ENCODE data around the gene TGFBR2. TPM values are rescaled to one million over a fixed set of nuclear protein-coding genes. Genes with fewer than 3 reads are reported as not detected.

Gene TGFBR2
- total and polyA plus RNA-seq, 4 donors, result 13.9 to 61.2 (median 33.7) TPM

GRCh38 chr3:30586806-30587486 is 19.5 kb upstream of the TGFBR2 start:
- TF ChIP-seq GABPA (IDR thresholded peaks at IDR 0.05 in 1 of 2, conservative IDR thresholded peaks at IDR 0.05 in 1 of 2) (no peak), RXRA (IDR thresholded peaks at IDR 0.05) (no peak), FOXA2 (IDR thresholded peaks at IDR 0.05) (no peak), RAD21 (IDR thresholded peaks at IDR 0.05) (no peak), TAF1 (conservative IDR thresholded peaks at IDR 0.05) (no peak)
- no peaks in the 10 kb centered on the region for H3K36me3 ChIP-seq (ENCODE audit: control insufficient read depth in 4 of 4, insufficient read depth in 3 of 4, low read depth in 1 of 4, low read length in 3 of 4)
- H3K9me3 ChIP-seq (ENCODE audit: control insufficient read depth in 4 of 4, low read length in 3 of 4), result no peaks in the 10 kb centered on the region
- H3K27me3 ChIP-seq (ENCODE audit: control insufficient read depth in 4 of 4, insufficient read depth in 4 of 4, low read length in 3 of 4), result no peaks in the 10 kb centered on the region
- H3K4me3 ChIP-seq (ENCODE audit: low read depth in 1 of 3, low read length in 3 of 3), result no peak overlapping the region
- no peak for DNase-seq (ENCODE audit: low spot score)
- no peak overlapping the region for H3K27ac ChIP-seq (ENCODE audit: low read depth in 1 of 2, low read length in 2 of 2)
- no peak overlapping the region for H3K9ac ChIP-seq (ENCODE audit: low read depth in 1 of 2, low read length in 2 of 2)
- H3K4me1 ChIP-seq (ENCODE audit: control insufficient read depth in 4 of 4, insufficient read depth in 4 of 4, low read length in 3 of 4), result peaks cover 0 to 6% (median under 1%) of the 10 kb centered on the region in 4 donors
- 87% methylated on average over 4 of the region's 4 CpGs for WGBS

- H3K36me3 ChIP-seq (ENCODE audit: control insufficient read depth in 4 of 4, insufficient read depth in 3 of 4, low read depth in 1 of 4, low read length in 3 of 4), result no peaks in the 10 kb centered on the region
- no peak overlapping the region for H3K9ac ChIP-seq (ENCODE audit: low read depth in 1 of 2, low read length in 2 of 2)
- no peak overlapping the region for H3K27ac ChIP-seq (ENCODE audit: low read depth in 1 of 2, low read length in 2 of 2)
- H3K9me3 ChIP-seq (ENCODE audit: control insufficient read depth in 4 of 4, low read length in 3 of 4), result no peaks in the 10 kb centered on the region
- TF ChIP-seq FOXA2 (IDR thresholded peaks at IDR 0.05) (no peak), ATF3 (IDR thresholded peaks at IDR 0.05) (no peak), MAX (IDR thresholded peaks at IDR 0.05) (no peak), EGR1 (IDR thresholded peaks at IDR 0.05; ENCODE audit: low read depth in 2 of 2) (no peak), JUND (IDR thresholded peaks at IDR 0.05) (no peak), RXRA (IDR thresholded peaks at IDR 0.05) (no peak), FOXA1 (IDR thresholded peaks at IDR 0.05) (no peak), NR2F2 (IDR thresholded peaks at IDR 0.05) (no peak), TAF1 (conservative IDR thresholded peaks at IDR 0.05) (no peak), GABPA (IDR thresholded peaks at IDR 0.05 in 1 of 2, conservative IDR thresholded peaks at IDR 0.05 in 1 of 2) (no peak), YY1 (IDR thresholded peaks at IDR 0.05) (no peak)
- H3K4me1 ChIP-seq (ENCODE audit: control insufficient read depth in 4 of 4, insufficient read depth in 4 of 4, low read length in 3 of 4), result peaks cover 0 to 6% (median under 1%) of the 10 kb centered on the region in 4 donors
- no peak overlapping the region for H3K4me3 ChIP-seq (ENCODE audit: low read depth in 1 of 3, low read length in 3 of 3)
- DNase-seq (ENCODE audit: low spot score), result no peak
- no peaks in the 10 kb centered on the region for H3K27me3 ChIP-seq (ENCODE audit: control insufficient read depth in 4 of 4, insufficient read depth in 4 of 4, low read length in 3 of 4)
- WGBS, result 63% methylated on average over 2 of the region's 2 CpGs
These were observed 18.5 kb upstream of the TGFBR2 start for GRCh38 chr3:30587904-30588303.

GRCh38 chr3:30596152-30596551 is 10.2 kb upstream of the TGFBR2 start:
- TF ChIP-seq FOXA2 (IDR thresholded peaks at IDR 0.05), result no peak
- peak in 1 of 2 donors; percentile 39 for TF ChIP-seq HNF4A (conservative IDR thresholded peaks at IDR 0.05)
- no peaks in the 10 kb centered on the region for H3K36me3 ChIP-seq (ENCODE audit: control insufficient read depth in 4 of 4, insufficient read depth in 3 of 4, low read depth in 1 of 4, low read length in 3 of 4)
- WGBS, result 93% methylated on average over 4 of the region's 4 CpGs
- no peaks in the 10 kb centered on the region for H3K9me3 ChIP-seq (ENCODE audit: control insufficient read depth in 4 of 4, low read length in 3 of 4)
- H3K27me3 ChIP-seq (ENCODE audit: control insufficient read depth in 4 of 4, insufficient read depth in 4 of 4, low read length in 3 of 4), result no peaks in the 10 kb centered on the region
- DNase-seq (ENCODE audit: low spot score), result no peak
- no peak overlapping the region for H3K4me3 ChIP-seq (ENCODE audit: low read depth in 1 of 3, low read length in 3 of 3)
- H3K4me1 ChIP-seq (ENCODE audit: control insufficient read depth in 4 of 4, insufficient read depth in 4 of 4, low read length in 3 of 4), result peaks cover 2 to 13% (median 9%) of the 10 kb centered on the region in 4 donors
- no peak overlapping the region for H3K9ac ChIP-seq (ENCODE audit: low read depth in 1 of 2, low read length in 2 of 2)
- no peak overlapping the region for H3K27ac ChIP-seq (ENCODE audit: low read depth in 1 of 2, low read length in 2 of 2)
